Measurements from ENCODE around the gene ECHS1. TPM values are rescaled to one million over a fixed set of nuclear protein-coding genes. Genes with fewer than 3 reads are reported as not detected.
"Not testable (repeated sequence)": the region's sequence is repeated elsewhere in the genome, so short reads cannot be mapped to it uniquely, and the experiment has no call there.

Gene ECHS1
- total and polyA plus RNA-seq, 4 experiments from 2014 or later, result 29.7 to 117 (median 56.0) TPM

GRCh38 chr10:133386951-133387350 is 13.8 kb upstream of the ECHS1 start:
- H3K4me1 ChIP-seq (ENCODE audit: insufficient read depth, low read length), result peaks cover 37% of the 10 kb centered on the region
- H3K27me3 Mint-ChIP-seq; DNase-seq; intact Hi-C loops (cut with micrococcal nuclease); H3K4me3 ChIP-seq (ENCODE audit: low read length in 2 of 2); H3K36me3 Mint-ChIP-seq; H3K9me3 Mint-ChIP-seq; POLR2A ChIA-PET (ENCODE audit: partially characterized antibody); H3K4me3 Mint-ChIP-seq; H3K27ac ChIP-seq (ENCODE audit: low read depth, low read length); H3K9me3 ChIP-seq (ENCODE audit: control insufficient read depth in 1 of 2, low read length in 2 of 2); H3K27me3 ChIP-seq (ENCODE audit: insufficient read depth, low read length); H3K36me3 ChIP-seq (ENCODE audit: insufficient read depth, low read length); H3K27ac Mint-ChIP-seq: not testable (repeated sequence)
- CTCF ChIA-PET (ENCODE audit: partially characterized antibody), result interaction anchor here (1.0 to 1.5 kb wide), 2 partner anchors 57 to 133 kb away, joined by 3 to 7 read pairs; no protein-coding TSS in a partner anchor
- H3K4me1 Mint-ChIP-seq, result peaks cover 21 to 38% (median 30%) of the 10 kb centered on the region in 4 donors

GRCh38 chr10:133385214-133385613 is 12.1 kb upstream of the ECHS1 start:
- no peaks in the 10 kb centered on the region for H3K27me3 Mint-ChIP-seq
- H3K4me3 Mint-ChIP-seq, result no peak overlapping the region
- peaks cover 4% of the 10 kb centered on the region for H3K36me3 ChIP-seq (ENCODE audit: insufficient read depth, low read length)
- intact Hi-C loops (cut with micrococcal nuclease), result no loop called here
- H3K9me3 ChIP-seq (ENCODE audit: control insufficient read depth in 1 of 2, low read length in 2 of 2), result no peaks in the 10 kb centered on the region
- peak overlapping the region in 1 of 7 donors; percentile 59 for H3K27ac Mint-ChIP-seq
- H3K27me3 ChIP-seq (ENCODE audit: insufficient read depth, low read length), result no peaks in the 10 kb centered on the region
- no peak overlapping the region for H3K4me3 ChIP-seq (ENCODE audit: low read length in 2 of 2)
- no peak for DNase-seq
- POLR2A ChIA-PET (ENCODE audit: partially characterized antibody), result no interaction called here
- no peak overlapping the region for H3K27ac ChIP-seq (ENCODE audit: low read depth, low read length)
- H3K4me1 Mint-ChIP-seq, result peaks cover 14 to 21% (median 18%) of the 10 kb centered on the region in 4 donors
- H3K36me3 Mint-ChIP-seq, result peaks cover 4 to 6% of the 10 kb centered on the region in 2 donors
- peaks cover 20% of the 10 kb centered on the region for H3K4me1 ChIP-seq (ENCODE audit: insufficient read depth, low read length)
- peaks cover 0 to 1% (median 0%) of the 10 kb centered on the region in 8 donors for H3K9me3 Mint-ChIP-seq
- CTCF ChIA-PET (ENCODE audit: partially characterized antibody), result interaction anchor here (1.1 kb wide), 1 partner anchor 56 kb away, joined by 6 read pairs; no protein-coding TSS in a partner anchor

GRCh38 chr10:133384071-133384470 is 10.9 kb upstream of the ECHS1 start:
- H3K27me3 Mint-ChIP-seq, result no peaks in the 10 kb centered on the region
- H3K4me3 Mint-ChIP-seq, result no peak overlapping the region
- DNase-seq, result no peak
- H3K36me3 Mint-ChIP-seq, result peaks cover 4% of the 10 kb centered on the region in 2 donors
- H3K9me3 Mint-ChIP-seq, result no peaks in the 10 kb centered on the region
- H3K27ac ChIP-seq (ENCODE audit: low read depth, low read length), result no peak overlapping the region
- no peaks in the 10 kb centered on the region for H3K27me3 ChIP-seq (ENCODE audit: insufficient read depth, low read length)
- peaks cover 15% of the 10 kb centered on the region for H3K4me1 ChIP-seq (ENCODE audit: insufficient read depth, low read length)
- H3K36me3 ChIP-seq (ENCODE audit: insufficient read depth, low read length), result peaks cover 4% of the 10 kb centered on the region
- H3K9me3 ChIP-seq (ENCODE audit: control insufficient read depth in 1 of 2, low read length in 2 of 2), result no peaks in the 10 kb centered on the region
- H3K27ac Mint-ChIP-seq, result peak overlapping the region in 1 of 7 donors; percentile 30
- ChIA-PET CTCF (ENCODE audit: partially characterized antibody) (no interaction called here), POLR2A (ENCODE audit: partially characterized antibody) (no interaction called here)
- H3K4me1 Mint-ChIP-seq, result peaks cover 8 to 14% (median 10%) of the 10 kb centered on the region in 4 donors
- intact Hi-C loops (cut with micrococcal nuclease), result no loop called here
- H3K4me3 ChIP-seq (ENCODE audit: low read length in 2 of 2), result no peak overlapping the region

GRCh38 chr10:133383551-133383950 is 10.4 kb upstream of the ECHS1 start:
- Mint-ChIP-seq H3K36me3 (peaks cover 2 to 4% of the 10 kb centered on the region in 2 donors), H3K4me1 (peaks cover 4 to 9% (median 5%) of the 10 kb centered on the region in 4 donors), H3K27me3 (no peaks in the 10 kb centered on the region), H3K9me3 (no peaks in the 10 kb centered on the region), H3K4me3 (no peak overlapping the region), H3K27ac (peak overlapping the region in 1 of 7 donors; percentile 10)
- H3K4me3 ChIP-seq (ENCODE audit: low read length in 2 of 2), result no peak overlapping the region
- no peaks in the 10 kb centered on the region for H3K27me3 ChIP-seq (ENCODE audit: insufficient read depth, low read length)
- H3K4me1 ChIP-seq (ENCODE audit: insufficient read depth, low read length), result peaks cover 10% of the 10 kb centered on the region
- DNase-seq, result no peak
- ChIA-PET CTCF (ENCODE audit: partially characterized antibody) (no interaction called here), POLR2A (ENCODE audit: partially characterized antibody) (no interaction called here)
- intact Hi-C loops (cut with micrococcal nuclease), result no loop called here
- H3K9me3 ChIP-seq (ENCODE audit: control insufficient read depth in 1 of 2, low read length in 2 of 2), result no peaks in the 10 kb centered on the region
- peaks cover 4% of the 10 kb centered on the region for H3K36me3 ChIP-seq (ENCODE audit: insufficient read depth, low read length)
- no peak overlapping the region for H3K27ac ChIP-seq (ENCODE audit: low read depth, low read length)

- Mint-ChIP-seq H3K4me1 (peaks cover 1 to 7% (median 5%) of the 10 kb centered on the region in 4 donors), H3K27ac (peak overlapping the region in 2 of 7 donors; percentile 8 to 74), H3K27me3 (no peaks in the 10 kb centered on the region), H3K4me3 (peak overlapping the region in 2 of 8 donors; percentile 70 to 73), H3K9me3 (no peaks in the 10 kb centered on the region), H3K36me3 (peaks cover 0 to 4% of the 10 kb centered on the region in 2 donors)
- POLR2A ChIA-PET (ENCODE audit: partially characterized antibody), result interaction anchor here (5.9 kb wide), 1 partner anchor 9 kb away, joined by 68 read pairs; no protein-coding TSS in a partner anchor
- Histone ChIP-seq H3K36me3 (ENCODE audit: insufficient read depth, low read length) (peaks cover 4% of the 10 kb centered on the region), H3K27ac (ENCODE audit: low read depth, low read length) (no peak overlapping the region), H3K9me3 (ENCODE audit: control insufficient read depth in 1 of 2, low read length in 2 of 2) (no peaks in the 10 kb centered on the region), H3K4me3 (ENCODE audit: low read length in 2 of 2) (no peak overlapping the region), H3K27me3 (ENCODE audit: insufficient read depth, low read length) (no peaks in the 10 kb centered on the region), H3K4me1 (ENCODE audit: insufficient read depth, low read length) (peaks cover 13% of the 10 kb centered on the region)
- CTCF ChIA-PET (ENCODE audit: partially characterized antibody), result interaction anchor here (1.8 kb wide), 1 partner anchor 51 kb away, joined by 7 read pairs; no protein-coding TSS in a partner anchor
- intact Hi-C loops (cut with micrococcal nuclease), result no loop called here
- no peak for DNase-seq
These were observed 7.9 kb upstream of the ECHS1 start for GRCh38 chr10:133381036-133381435.

- Mint-ChIP-seq H3K36me3 (peaks cover 0 to 4% of the 10 kb centered on the region in 2 donors), H3K27me3 (no peaks in the 10 kb centered on the region), H3K27ac (peak overlapping the region in 6 of 7 donors; percentile 10 to 74 (median 50)), H3K4me3 (peak overlapping the region; percentile 54 to 82 (median 69)), H3K4me1 (peaks cover 1 to 15% (median 5%) of the 10 kb centered on the region in 4 donors), H3K9me3 (no peaks in the 10 kb centered on the region)
- Histone ChIP-seq H3K4me1 (ENCODE audit: insufficient read depth, low read length) (peaks cover 13% of the 10 kb centered on the region), H3K27ac (ENCODE audit: low read depth, low read length) (peak overlapping the region; percentile 42), H3K9me3 (ENCODE audit: control insufficient read depth in 1 of 2, low read length in 2 of 2) (no peaks in the 10 kb centered on the region), H3K4me3 (ENCODE audit: low read length in 2 of 2) (peak overlapping the region in 1 of 2 donors; percentile 55), H3K27me3 (ENCODE audit: insufficient read depth, low read length) (no peaks in the 10 kb centered on the region), H3K36me3 (ENCODE audit: insufficient read depth, low read length) (peaks cover 4% of the 10 kb centered on the region)
- CTCF ChIA-PET (ENCODE audit: partially characterized antibody), result interaction anchor here (1.8 kb wide), 1 partner anchor 50 kb away, joined by 7 read pairs; no protein-coding TSS in a partner anchor
- peak in 1 of 5 donors; percentile 11 for DNase-seq
- POLR2A ChIA-PET (ENCODE audit: partially characterized antibody), result interaction anchor here (5.9 kb wide), 1 partner anchor 10 kb away, joined by 68 read pairs; no protein-coding TSS in a partner anchor
- intact Hi-C loops (cut with micrococcal nuclease), result loop anchor here (1.0 kb wide), 1 partner anchor 9 kb away; no protein-coding TSS in a partner anchor
These were observed 6.9 kb upstream of the ECHS1 start for GRCh38 chr10:133379801-133380666.

Data from CD4-positive, alpha-beta memory T cell (primary cell).